RWPE1 (cell line): ENCODE data around the gene MAMSTR.

Source experiments
- CTCF ChIA-PET: fragments of 350-600 bp; sonication (Branson Sonifier 250); formaldehyde crosslinking; extraction: SDS; loops from one replicate; lab custom pipeline; 2021; lab: Yijun Ruan, JAX
- POLR2A ChIA-PET: fragments of 400-600 bp; formaldehyde crosslinking; extraction: SDS; loops from one replicate; lab custom pipeline; 2020; ENCODE audit warnings: antibody characterized with exemption; ENCODE audit not compliant: low non-redundant PET; lab: Yijun Ruan, JAX
- DNase-seq: peaks from one replicate; pipeline ENCODE4 v3.0.0; 2012; ENCODE audit warnings: low spot score
- H3K27ac ChIP-seq: fragments of 450-650 bp; 2 replicates; pipeline ENCODE4 v1.5.1; 2017
- TF ChIP-seq, protein P1 (sequence below): fragments of 450-650 bp; conservative IDR thresholded peaks from 2 replicates; pipeline ENCODE4 v1.5.1; 2017; ENCODE audit warnings: low read depth, mild to moderate bottlenecking

Gene MAMSTR

DNA sequence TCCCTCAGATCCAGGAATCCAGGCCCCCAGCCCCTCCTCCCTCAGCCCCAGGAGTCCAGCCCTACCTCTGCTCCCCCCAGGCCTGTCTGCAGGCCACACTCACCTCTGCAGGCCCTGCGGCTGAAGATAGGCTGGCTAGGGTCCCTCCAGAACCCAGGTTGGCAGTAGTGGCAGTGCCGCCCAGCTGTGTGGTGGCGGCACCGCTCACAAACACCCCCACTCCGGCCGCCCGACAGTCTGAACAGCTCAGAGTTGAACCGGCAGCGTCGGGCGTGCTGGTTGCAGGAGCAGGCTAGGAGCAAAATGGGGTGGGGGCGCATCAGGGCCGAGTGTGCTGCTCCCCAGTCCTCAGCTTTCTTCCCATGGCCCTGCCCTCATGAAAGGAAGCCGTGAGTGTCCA lies 55.0 kb downstream of the MAMSTR start:
- ChIA-PET CTCF (interaction anchor here (1.3 kb wide), 1 partner anchor 11 kb away, joined by 3 read pairs; no protein-coding TSS in a partner anchor), POLR2A (no interaction called here)
- no peak overlapping the region for H3K27ac ChIP-seq
- DNase-seq = no peak
- TF ChIP-seq, protein P1, sequence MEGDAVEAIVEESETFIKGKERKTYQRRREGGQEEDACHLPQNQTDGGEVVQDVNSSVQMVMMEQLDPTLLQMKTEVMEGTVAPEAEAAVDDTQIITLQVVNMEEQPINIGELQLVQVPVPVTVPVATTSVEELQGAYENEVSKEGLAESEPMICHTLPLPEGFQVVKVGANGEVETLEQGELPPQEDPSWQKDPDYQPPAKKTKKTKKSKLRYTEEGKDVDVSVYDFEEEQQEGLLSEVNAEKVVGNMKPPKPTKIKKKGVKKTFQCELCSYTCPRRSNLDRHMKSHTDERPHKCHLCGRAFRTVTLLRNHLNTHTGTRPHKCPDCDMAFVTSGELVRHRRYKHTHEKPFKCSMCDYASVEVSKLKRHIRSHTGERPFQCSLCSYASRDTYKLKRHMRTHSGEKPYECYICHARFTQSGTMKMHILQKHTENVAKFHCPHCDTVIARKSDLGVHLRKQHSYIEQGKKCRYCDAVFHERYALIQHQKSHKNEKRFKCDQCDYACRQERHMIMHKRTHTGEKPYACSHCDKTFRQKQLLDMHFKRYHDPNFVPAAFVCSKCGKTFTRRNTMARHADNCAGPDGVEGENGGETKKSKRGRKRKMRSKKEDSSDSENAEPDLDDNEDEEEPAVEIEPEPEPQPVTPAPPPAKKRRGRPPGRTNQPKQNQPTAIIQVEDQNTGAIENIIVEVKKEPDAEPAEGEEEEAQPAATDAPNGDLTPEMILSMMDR = no peak

DNA sequence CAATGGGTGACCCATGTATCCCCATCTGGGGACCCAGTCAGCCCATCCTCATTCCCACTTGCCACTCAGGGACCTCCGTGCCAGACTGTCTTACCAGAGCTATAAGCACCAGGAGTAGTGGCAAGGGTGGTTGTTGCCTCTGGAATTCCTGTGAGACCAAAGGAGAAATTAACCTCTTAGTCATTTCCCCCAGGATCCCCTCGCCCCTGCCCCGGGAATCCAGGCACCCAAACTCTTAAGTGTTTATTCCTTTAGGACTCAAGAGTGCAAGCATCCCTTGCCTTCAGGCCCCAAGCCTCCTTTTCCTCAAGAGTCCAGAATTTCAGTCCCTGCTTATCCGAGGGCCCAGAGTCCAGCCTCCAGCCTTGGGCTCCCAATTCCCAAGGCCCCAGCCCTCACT lies 55.9 kb downstream of the MAMSTR start:
- POLR2A ChIA-PET = no interaction called here
- H3K27ac ChIP-seq = no peak overlapping the region
- CTCF ChIA-PET = interaction anchor here (0.5 to 0.6 kb wide), 2 partner anchors 13 to 1530 kb away, joined by 3 read pairs; no protein-coding TSS in a partner anchor
- no peak for DNase-seq
- TF ChIP-seq, protein P1 = no peak
